Kidney epithelial cell (primary cell): ENCODE data around the gene TMEM217. TPM values are rescaled to one million over a fixed set of nuclear protein-coding genes. Genes with fewer than 3 reads are reported as not detected.

ENCODE experiments used
- DNase-seq: peaks from one replicate; pipeline ENCODE4 v3.0.0-alpha.2; 2010; ENCODE audit warnings: low read depth
- H3K27me3 ChIP-seq: 2 replicates; pipeline ENCODE4 v1.6.0; 2011; ENCODE audit warnings: low read length; ENCODE audit not compliant: control insufficient read depth, insufficient read depth
- H3K36me3 ChIP-seq: 2 replicates; pipeline ENCODE4 v1.5.1; 2011; ENCODE audit warnings: low read length; ENCODE audit not compliant: control insufficient read depth, insufficient read depth
- H3K4me3 ChIP-seq: 2 replicates; pipeline ENCODE4 v1.5.1; 2011; ENCODE audit warnings: low read depth, mild to moderate bottlenecking, control low read depth, low read length
- CTCF ChIP-seq: IDR thresholded peaks from 2 replicates; pipeline ENCODE4 v1.5.1; 2011; ENCODE audit warnings: mild to moderate bottlenecking, moderate library complexity, low read length, control low read depth, inconsistent platforms; ENCODE audit not compliant: insufficient read depth, poor library complexity, severe bottlenecking
- total RNA-seq: library from RNA; depleted of rRNA; stranded (reverse); fragments of >200 nt; gene quantifications from 2 replicates; pipeline ENCODE4 v1.2.3, GENCODE V29; 2015

The TMEM217 gene
- total RNA-seq, 1 donor from 2014 or later: 2.0 TPM

GRCh38 chr6:37210313-37210968, 47.5 kb downstream of the TMEM217 start:
- peak; percentile 53 for DNase-seq
- Histone ChIP-seq H3K27me3 (no peaks in the 10 kb centered on the region), H3K36me3 (no peaks in the 10 kb centered on the region), H3K4me3 (no peak overlapping the region)
- TF ChIP-seq CTCF: peak; percentile 78

- Histone ChIP-seq H3K27me3 (no peaks in the 10 kb centered on the region), H3K36me3 (no peaks in the 10 kb centered on the region), H3K4me3 (no peak overlapping the region)
- no peak for DNase-seq
- TF ChIP-seq CTCF: no peak
Observed at GRCh38 chr6:37209461-37210205, 48.3 kb downstream of the TMEM217 start.

- H3K36me3 ChIP-seq: no peaks in the 10 kb centered on the region
- TF ChIP-seq CTCF: no peak
- H3K4me3 ChIP-seq: no peak overlapping the region
- no peaks in the 10 kb centered on the region for H3K27me3 ChIP-seq
- no peak for DNase-seq
Observed at GRCh38 chr6:37208793-37209192, 49.2 kb downstream of the TMEM217 start.

GRCh38 chr6:37207903-37208456, 50.0 kb downstream of the TMEM217 start:
- peak; percentile 29 for DNase-seq
- H3K4me3 ChIP-seq: no peak overlapping the region
- no peaks in the 10 kb centered on the region for H3K36me3 ChIP-seq
- no peaks in the 10 kb centered on the region for H3K27me3 ChIP-seq
- TF ChIP-seq CTCF: peak; percentile 81

GRCh38 chr6:37206622-37207021, 51.3 kb downstream of the TMEM217 start:
- Histone ChIP-seq H3K4me3 (no peak overlapping the region), H3K27me3 (no peaks in the 10 kb centered on the region), H3K36me3 (no peaks in the 10 kb centered on the region)
- DNase-seq: no peak
- no peak for TF ChIP-seq CTCF

GRCh38 chr6:37205997-37206340, 52.0 kb downstream of the TMEM217 start:
- H3K27me3 ChIP-seq: no peaks in the 10 kb centered on the region
- DNase-seq: no peak
- no peak for TF ChIP-seq CTCF
- H3K4me3 ChIP-seq: no peak overlapping the region
- H3K36me3 ChIP-seq: no peaks in the 10 kb centered on the region
